Left renal cortex interstitium (tissue), 4 donors: ENCODE measurements around the gene TRIM17. TPM values are rescaled to one million over a fixed set of nuclear protein-coding genes. Genes with fewer than 3 reads are reported as not detected.

ENCODE experiments used
- DNase-seq, 4 donors: peaks; one replicate each; pipeline ENCODE4 v3.0.0-alpha.2; 2013; ENCODE audit warnings: low read depth in 4 of 4, low spot score in 2 of 4, missing footprints in 1 of 4
- polyA plus RNA-seq, 4 donors: library from polyadenylated mRNA; unstranded; fragments of 120-200 nt; gene quantifications; one replicate each; pipeline ENCODE4 v1.2.1, GENCODE V29; 2013; ENCODE audit not compliant: insufficient read length in 4 of 4

Gene TRIM17
- polyA plus RNA-seq, 4 donors = 4.6 to 14.0 (median 8.7) TPM

DNA sequence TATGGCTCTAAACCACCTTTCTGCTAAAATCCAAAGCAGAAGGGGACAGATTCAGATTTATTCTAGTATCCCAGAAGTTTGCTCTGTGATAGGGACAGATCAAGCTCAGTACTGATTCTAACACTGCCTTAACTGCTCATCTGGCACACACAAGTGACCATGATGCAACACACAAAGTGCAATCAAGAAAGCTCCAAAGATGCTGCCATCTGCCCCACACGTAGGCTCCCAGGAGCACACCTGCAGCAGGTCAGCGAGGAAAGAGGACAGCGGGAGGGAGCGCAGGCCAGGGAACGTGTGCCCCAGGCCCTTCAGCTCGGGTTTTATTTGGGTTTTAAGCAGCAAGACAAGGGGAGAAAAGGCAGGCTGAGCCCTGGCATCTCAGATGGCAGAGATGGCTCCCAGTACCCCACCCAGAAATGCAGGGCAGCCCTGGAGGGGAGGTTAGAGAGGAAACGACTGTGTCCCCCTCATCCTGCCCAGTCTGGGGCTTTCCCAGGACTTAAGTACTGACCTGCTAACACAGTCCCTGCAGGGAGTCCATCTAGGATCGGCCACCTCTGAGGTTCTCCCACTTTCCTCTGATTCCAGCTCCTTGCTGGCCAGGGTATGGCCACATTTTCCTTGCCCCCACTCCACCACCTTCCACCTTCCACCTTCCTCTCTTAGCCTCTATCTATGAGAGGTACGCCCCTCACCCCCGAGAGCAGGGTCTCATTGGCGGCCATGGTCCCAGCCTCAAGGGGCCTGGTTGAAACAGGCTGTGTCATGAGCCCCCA, 11.3 kb downstream of the TRIM17 start:
- DNase-seq = no peak

DNA sequence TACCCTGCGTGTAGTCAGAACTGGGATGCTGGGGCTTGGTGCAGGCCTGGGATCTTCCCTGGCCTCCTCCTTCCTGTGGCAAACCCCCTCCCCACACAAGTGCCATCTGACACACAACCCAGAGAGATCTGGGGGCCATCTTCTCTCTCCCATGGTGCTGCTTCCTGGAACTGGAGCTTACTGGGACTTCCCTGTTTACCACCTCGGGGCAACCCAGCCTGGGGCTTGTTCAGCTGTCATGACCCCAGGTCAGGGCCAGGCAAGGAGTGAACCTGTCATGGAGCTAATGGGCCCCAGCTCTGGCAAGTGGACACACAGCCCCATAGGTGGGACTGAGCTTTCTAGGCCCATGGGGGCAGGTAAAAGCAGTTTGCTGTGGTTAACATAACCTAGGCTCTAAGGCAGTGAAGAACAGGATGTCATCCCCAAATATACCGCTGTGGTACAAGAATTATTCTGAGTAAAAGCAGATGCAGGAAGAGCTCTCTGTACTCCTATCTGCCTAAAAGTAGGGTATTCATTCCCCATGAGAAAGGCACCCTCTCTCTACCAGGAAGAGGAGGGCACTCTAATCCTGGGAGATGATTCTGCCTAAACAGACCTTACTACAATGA, 12.4 kb downstream of the TRIM17 start:
- DNase-seq = no peak

DNA sequence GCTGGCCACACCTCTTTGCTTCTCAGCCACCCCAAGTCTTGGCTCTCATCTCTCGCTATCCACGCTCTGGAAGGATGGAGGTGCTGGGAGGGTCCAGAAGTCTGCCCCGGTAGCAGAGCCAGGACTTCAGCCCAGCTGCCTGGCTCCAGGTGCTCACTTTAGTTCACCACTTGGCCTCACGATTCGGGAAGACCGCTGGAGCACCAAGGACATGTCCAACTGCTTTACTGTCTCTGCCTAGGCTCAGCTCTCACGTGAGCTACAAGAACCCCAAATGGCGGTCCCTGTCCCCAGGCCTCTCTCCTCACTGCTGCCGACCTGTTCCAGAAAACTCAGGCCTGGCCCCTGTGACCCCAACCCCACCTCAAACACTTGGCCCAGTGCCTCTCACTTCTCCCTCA, 13.4 kb downstream of the TRIM17 start:
- DNase-seq = no peak

DNA sequence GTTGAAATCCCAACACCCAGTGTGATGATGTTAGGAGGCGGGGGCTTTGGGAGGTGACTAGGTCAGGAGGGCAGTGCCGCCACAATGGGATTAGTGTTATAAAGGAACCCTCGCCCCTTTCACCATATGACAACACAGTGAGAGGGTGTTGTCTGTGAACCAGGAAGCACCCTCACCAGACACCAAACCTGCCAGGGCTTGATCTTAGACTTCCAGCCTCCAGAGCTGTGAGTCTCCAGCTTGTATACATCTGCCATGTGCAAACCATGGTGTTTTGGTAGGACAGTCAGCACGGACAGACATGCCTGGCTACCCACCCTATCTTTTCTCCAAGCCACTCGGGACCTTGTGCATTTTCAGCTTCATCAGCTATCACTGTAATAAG, 14.0 kb downstream of the TRIM17 start:
- no peak for DNase-seq

DNA sequence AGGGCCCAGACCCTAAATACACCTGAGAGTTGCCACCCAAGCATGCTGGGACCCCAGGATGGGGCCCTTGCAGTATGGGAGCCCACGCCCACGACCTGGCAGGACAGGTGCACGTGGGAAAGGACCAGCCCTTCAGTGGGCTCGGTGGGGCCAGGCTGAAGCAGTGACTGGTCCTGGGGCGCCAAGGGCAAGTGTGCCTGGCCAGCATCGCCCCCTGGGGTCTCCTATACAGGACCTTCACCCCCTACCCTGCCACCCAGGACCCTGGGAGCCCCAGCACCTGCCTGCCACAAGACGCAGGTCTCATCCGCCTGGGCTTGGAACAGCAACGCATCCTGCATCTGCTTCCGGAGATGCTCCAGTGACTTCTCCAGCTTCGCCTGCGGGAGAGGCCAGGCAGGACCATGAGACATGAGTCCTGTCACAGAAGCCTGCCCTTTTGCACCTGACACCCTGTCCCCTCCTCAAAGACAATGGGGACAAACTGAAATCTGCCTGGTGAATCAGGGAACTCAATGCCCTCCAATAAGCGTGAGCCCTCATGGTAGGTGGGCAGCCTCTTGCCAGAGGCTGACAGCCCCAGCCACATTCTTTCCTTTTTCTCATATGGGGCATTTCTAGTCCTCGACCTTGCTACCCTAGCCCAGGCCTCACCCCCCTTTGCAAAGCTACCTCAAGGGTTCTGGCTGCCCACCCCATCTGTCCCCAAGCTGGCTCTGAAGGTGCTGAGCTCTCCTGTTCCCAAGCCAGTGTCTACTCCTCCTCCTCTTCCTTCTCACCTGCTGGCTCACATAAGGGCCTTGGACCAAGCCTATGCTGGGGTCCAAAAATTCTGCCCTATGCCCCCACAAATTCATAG, 14.7 kb downstream of the TRIM17 start:
- no peak for DNase-seq

DNA sequence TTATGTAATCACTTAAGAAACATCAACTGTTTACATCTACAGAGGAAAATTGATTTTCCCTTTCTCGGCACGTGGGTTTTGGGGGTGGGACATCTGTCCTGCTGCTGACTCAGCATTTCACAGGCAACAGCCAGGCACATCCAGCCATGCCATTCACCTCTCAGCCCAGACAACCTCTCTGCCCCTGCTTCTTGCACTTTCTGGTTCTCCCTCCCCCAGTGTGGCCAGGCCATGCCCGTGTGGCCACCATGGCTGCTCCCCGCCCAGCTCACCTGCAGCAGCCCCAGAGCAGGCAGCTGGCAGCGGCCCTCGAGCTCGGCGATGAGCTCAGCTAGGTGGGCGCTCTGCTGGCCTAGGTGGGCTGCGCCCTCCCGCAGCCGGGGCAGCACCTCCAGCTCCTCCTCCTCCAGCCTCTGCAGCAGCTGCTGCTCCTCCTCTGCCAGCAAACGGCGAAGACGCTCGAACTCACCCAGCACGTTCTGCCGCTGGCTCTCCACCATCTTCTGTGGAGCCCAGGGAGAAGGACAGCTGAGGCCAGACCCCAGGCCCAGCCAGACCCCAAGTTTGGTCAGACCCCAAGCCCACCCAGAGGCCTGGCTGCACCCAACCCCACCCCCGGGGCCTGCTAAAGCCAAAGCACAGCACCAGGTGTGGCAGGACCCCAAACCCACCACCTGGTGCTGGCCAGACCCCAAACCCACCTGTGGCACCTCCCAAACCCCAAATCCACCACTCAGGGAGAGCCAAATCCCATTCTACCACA, 15.8 kb downstream of the TRIM17 start:
- no peak for DNase-seq

DNA sequence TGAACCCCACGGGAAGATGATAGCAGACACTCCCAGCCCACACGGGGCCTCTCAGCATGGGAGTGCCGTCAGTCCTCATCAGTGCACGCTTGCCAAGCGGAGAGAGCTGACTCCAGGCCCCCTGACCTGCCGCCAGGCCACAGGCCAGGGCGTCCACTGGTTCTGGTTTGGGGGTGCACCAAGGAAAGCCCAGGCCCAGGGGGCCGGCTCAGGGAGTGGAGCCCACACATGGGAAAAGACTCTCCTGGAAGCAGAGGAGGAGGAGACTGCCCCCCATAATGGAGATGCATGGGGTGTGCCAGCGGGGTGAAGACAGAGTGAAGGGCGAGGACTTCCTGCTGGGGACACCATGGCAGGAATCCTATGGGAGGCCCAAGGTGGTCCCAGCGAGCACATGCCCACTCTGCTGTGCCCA, 16.4 kb downstream of the TRIM17 start:
- DNase-seq = no peak

DNA sequence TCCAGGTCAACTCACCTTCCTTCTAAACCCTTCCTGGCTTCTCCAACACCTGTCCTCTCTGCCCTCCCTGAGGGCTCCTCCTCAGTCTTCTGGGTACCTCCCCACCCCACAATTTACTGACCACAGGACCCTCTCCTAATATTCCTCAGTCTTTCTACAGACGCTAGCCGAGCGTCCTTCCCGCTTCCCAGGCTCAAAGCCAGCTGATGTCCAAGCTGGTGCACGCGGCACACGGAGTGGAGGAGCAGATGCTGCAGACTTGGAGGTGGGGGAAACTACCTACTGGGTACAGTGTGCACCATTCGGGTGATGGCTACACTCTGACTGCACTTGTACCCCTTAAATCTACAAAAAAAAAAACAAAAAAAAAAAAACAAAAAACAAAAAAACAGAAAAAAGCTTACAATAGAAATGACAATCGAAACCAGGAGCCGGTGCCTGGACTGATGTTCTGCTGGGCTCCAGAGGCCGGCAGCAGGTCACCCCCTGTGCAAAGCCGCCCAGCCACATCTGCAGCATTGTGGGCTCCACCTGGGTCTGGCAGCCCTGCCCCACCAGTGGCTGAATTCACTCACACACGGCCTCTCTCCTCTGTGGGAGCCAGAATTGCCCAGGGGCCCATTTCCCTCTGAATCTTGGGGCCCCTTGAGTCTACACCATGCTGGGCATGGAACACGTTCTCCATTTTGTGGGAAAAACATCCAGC, 17.0 kb downstream of the TRIM17 start:
- no peak for DNase-seq

DNA sequence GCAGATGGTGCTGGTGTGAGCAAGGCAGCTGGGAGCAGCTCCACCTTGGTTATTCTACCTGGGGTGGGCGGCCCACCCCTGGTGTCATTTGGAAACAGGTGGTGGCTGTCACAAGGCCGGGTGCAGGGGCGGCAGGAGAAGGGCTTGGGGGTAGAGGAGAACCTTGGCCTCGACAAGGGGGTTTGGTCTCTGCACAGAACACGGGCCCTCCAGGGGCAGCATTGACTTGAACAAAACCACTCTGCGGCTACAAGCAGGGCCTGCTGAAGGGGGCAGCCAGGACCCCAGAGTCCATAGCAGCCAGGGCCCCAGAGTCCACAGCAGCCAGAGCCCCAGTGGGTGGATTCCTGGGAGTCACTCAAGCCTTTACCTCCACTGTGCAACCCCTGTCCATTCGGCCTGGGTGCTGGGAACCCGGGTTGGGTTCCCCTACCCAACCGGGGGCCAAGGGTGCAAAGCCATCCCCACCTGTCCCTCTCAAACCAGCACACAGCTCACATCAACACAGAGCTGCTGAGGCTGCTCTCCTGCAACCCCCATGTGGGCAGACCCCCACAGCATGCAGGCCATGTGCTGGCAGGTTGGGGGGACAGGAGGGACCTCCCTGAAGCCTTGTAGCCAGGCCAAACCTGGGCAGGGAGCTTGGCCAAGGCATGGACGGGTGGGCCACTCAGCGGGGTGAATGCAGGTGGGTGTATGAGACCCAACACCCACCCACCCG, 17.8 kb downstream of the TRIM17 start:
- DNase-seq = no peak

DNA sequence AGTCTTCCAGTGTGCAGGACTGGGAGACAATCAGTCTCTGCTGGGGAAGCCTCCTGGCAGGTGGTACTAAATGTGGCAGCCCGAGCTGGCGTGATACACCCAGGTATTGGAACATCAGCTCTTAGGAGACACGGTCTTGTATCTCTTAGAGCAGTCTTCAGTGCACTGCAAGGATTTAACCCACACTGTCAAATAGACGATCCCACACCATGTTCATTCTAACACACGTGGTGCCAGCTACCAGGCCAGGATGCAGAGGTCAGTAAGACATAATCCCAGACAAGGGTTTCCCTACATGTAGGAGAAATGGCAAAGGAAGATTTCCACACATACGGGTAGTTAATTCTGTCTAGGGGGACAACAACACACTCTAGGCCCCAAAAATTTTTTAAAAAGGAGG, 18.7 kb downstream of the TRIM17 start:
- DNase-seq = no peak

DNA sequence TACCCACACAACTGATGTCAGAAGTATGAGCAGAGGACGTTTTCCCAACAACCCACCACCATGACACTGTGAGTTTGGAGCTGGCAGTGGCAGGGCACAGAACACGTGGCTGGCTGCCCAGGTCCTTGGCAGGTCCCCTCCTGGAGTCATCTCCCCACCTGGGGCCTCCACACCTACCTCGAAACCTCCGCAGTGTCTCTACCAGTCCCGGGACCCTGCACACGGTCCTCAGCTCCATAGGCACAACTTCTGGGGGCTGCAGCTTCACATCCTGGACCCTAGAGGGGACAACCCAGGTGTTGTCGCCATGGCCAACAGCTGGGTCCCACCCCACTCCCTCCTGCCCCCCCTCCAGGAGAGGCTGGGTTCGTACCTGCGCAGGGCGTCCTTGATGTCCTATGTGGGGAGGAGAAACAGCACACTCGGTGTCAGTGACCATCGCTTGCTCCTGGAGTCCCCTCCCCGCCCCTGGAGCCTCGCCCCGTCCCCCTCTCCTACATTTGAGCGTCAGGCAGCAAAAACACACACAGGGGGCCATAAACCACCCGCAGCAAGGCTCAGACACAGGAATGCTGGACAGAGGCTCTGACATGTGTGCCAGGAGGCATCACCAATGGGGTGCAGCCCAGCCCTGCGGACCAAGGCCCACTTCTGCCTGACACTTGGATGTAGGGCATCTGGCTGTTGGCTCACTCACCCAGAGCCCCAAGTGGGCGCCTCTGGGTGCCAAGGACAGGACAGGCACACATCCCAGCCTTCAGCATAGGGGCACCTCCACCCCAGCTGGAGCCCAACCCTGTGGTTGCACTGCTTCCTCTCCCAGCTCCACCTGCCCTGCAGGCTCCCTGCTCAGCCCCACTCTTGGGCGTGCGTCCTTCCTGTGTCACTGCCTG, 19.6 kb downstream of the TRIM17 start:
- DNase-seq = no peak

DNA sequence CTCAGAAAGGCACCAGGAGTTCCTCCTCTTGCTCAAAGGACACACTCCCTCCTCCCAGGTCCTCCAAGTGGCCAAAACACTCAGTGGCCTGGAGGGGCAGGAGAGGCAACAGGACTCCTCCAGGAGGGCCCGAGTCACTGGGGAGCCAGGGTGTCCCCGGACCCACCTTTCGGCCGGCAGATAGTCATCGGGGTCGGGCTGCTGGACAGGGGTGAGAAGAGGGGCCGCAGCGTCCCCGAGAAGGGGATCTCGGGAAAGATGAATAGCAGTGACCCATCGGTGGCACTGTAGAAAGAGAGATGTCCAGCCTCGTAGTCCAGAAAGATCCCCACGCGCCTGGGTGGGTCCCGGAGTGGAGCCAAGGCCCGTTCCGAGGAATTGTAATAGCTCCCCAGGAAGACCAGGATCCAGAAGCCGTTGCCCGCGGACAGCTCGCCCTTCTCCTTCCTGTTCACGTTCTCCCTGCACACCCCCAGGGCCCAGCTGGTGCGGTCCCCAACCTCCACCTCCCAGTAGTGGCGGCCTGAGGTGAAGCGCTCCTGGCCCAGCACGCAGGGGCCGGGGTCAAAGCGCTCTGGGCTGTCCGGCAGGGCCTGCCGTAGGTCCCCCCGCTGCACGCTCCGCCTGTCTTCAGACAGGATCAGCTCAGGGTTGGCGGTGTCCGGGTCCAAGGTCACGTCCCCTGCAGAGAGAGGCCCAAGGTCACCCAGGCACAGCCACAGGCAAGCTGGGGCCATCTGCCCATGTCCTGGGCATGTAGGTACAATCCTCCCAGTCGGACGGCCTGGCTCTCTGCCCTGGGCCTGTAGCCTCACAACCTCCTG, 21.9 kb downstream of the TRIM17 start:
- DNase-seq = no peak

DNA sequence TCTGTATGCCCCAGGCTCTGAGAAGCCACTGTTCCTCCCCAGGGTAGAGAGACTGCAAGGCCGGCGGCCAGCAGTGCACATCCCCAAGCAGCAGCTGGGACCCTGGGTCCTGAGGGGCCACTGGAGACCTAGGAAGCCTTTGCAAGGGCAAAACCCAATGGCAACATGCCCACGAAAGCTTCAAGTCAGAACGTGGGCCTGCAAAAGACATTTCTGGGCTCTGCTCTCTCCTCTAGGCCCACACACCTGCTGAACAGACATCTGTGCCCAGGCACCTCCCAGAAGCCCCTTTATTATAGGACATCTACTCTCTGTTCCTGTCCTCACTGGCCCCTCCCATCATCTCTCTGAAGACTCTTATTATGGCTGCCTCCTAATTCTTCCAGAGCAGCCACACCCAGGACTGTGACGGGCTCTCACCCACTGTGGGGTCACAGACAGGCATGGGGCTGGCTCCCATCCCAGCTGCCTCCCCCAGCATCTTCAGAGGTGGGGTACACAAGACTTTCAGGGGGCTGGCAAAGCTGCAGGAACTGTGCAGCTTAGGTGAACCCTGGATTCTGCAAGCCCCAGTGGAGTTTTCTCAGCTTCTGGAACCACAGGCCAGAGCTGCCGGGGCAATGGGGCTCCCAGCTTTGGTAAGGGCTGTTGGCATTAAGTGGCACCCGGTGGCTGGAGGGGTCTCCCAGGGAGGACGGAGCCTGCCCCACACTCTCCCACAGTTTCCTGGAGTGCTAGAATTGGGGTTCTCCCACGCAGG, 22.7 kb downstream of the TRIM17 start:
- no peak for DNase-seq

DNA sequence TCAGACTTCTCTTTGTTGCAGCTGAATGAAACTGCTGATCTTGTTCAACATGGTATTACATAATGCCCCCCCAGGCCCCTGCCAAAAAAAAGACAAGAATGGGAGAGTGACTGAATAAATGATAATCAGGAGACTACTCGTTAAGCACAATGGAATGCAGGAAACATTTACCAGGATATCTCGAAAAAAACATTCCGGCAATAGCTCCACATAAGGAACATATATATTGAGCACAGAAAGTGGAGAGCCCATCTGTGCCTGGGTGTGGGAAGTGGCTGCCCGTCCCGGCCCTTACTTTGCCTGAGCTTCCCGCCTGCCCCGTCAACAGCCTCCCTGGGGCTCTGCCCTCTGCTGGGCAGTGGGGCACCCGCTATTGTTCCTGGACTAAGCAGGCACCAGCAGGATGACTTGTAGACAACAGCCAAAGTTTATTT, 23.4 kb downstream of the TRIM17 start:
- DNase-seq = no peak

DNA sequence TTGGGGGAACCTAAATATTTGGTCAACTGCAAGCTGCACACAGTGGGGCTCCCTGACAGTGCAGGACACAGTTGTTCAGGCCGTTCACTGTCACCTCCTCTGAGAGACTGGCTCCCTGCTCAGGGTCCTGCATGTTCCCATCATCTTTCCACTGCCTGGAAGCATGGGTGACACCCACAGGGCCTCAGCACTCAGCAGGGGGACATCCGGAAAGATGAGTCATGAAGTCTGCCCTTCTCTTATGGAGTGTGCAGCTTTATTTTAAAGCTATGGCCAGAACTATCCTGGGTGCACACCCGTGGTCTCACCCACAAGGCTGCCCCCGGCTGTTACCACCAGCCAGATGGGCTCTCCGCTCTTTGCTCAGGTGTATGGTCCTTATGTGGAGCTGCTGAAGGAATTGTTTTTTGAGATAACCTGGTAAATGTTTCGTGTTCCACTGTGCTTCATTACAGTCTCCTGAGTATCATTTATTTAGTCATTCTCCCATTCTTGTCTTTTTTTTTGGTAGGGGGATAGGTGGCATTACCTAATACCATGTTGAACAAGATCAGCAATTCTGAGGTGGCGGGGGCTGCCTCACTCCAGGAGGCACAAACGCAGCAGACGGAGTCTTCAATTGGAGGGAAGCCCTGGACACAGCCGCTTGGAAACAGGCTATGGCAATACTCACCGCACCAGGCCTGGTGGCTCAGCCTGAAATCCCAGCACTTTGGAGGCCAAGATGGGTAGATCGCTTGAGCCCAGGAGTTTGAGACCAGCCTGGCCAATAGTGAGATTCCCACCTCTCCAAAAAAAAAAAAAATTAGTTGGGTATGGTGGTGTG, 24.3 kb downstream of the TRIM17 start:
- no peak for DNase-seq

DNA sequence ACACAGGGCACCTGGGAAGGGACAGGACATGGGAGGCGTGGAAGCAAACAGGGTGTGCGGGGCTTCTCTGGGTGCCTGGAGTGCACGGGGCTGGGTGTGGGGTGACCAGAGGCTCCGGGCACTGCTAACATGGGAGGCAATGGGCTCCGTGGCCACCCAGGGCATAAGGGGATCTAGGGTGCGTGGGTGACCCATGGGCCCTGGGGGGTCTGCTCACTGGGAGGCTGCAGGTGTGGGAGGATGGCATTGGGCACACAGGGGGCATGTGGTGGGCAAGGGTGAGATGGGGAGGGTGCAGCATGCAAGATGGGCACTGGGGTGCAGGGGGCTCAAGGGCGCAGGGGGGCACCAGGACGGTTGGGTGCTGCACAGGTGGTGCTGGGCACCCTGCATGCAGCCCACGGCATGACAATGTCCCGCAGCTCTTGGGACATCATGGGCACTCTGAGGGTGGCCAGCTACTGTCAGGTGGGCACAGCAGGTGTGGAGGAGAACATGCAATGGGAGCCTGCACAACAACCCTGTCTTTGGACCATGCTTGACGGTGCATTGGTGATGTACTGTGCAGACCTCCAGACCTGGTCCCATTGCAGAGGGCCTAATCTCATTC, 25.1 kb downstream of the TRIM17 start:
- no peak for DNase-seq
